HepG2 (cell line): Measurements from ENCODE around the gene ZNF273.

ENCODE experiments used
- HOXD1 ChIP-seq: sonication (generic); formaldehyde crosslinking; IDR thresholded peaks from 2 replicates; pipeline ENCODE4 v1.5.0; 2020; ENCODE audit warnings: missing genetic modification reagents
- KAT8 ChIP-seq: IDR thresholded peaks from 2 replicates; pipeline ENCODE4 v1.6.1; 2016; ENCODE audit warnings: missing genetic modification reagents, missing compliant biosample characterization
- POLR2A ChIP-seq, 2 experiments: IDR thresholded peaks; 2 replicates each; pipeline ENCODE4 v1.6.1; 2011; ENCODE audit warnings: low read depth in 2 of 2, low read length in 2 of 2, mild to moderate bottlenecking in 1 of 2, moderate library complexity in 1 of 2; ENCODE audit not compliant: insufficient read depth in 1 of 2
- POLR2AphosphoS5 ChIP-seq: IDR thresholded peaks from 2 replicates; pipeline ENCODE4 v1.6.1; 2012; ENCODE audit warnings: low read depth, low read length
- ZBTB20 ChIP-seq: sonication (generic); formaldehyde crosslinking; IDR thresholded peaks from 2 replicates; pipeline ENCODE4 v1.8.1; 2023; ENCODE audit warnings: missing genetic modification reagents, low read depth, mild to moderate bottlenecking, borderline replicate concordance
- TF ChIP-seq, protein P1 (sequence below): sonication (generic); formaldehyde crosslinking; IDR thresholded peaks from 2 replicates; pipeline ENCODE4 v1.4.0; 2020; ENCODE audit warnings: missing genetic modification reagents
- TF ChIP-seq, protein P2 (sequence below): sonication (generic); formaldehyde crosslinking; IDR thresholded peaks from 2 replicates; pipeline ENCODE4 v1.5.0; 2020; ENCODE audit warnings: missing genetic modification reagents
- TF ChIP-seq, protein P3 (sequence below): sonication (generic); formaldehyde crosslinking; IDR thresholded peaks from 2 replicates; pipeline ENCODE4 v1.4.0; 2020; ENCODE audit warnings: missing genetic modification reagents

DNA sequence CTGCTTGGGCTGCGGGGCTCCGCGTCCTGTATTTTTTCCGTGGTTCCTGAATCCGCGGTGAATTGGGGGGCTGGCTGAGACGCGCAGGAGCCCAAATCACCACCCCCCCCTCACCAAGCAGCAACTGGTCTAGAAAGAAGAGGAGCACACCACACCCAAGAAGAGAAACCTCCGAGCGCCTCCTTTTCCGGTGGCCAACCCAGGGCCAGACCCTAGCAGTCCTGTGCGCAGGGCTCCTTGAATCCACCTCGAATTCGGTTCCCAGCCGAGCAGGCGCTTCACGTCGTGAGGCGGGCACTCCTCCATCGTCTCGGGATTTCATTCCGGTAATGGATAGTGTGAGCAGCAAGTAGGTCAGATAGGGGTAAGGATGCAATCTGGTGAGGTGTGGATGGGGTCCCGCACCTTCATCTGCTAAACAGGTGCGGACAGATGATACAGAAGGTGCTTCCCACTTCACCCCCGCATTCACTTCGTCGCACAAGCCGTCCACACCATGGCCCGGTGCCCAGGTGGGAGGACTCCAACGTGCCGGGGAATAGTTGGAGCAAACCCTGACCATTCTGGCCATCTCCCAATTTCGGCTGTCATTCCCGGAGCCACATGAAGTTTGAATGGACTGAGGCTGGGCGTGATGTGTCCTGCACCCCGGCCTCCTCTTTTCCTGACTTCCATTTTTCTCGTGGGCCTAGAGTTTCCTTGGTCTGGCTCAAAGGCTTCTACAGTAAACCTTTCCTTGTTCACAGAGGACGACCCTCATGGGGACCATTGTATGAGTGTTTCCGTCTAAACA, 19.8 kb upstream of the ZNF273 start:
- TF ChIP-seq POLR2AphosphoS5 (no peak), POLR2A (IDR thresholded peaks at IDR 0.05; ENCODE audit: insufficient read depth in 1 of 2, low read depth in 2 of 2, low read length in 2 of 2) (no peak), ZBTB20 (CRISPR knock-in tag) (no peak), HOXD1 (CRISPR knock-in tag) (no peak), KAT8 (no peak)
- TF ChIP-seq, protein P1, sequence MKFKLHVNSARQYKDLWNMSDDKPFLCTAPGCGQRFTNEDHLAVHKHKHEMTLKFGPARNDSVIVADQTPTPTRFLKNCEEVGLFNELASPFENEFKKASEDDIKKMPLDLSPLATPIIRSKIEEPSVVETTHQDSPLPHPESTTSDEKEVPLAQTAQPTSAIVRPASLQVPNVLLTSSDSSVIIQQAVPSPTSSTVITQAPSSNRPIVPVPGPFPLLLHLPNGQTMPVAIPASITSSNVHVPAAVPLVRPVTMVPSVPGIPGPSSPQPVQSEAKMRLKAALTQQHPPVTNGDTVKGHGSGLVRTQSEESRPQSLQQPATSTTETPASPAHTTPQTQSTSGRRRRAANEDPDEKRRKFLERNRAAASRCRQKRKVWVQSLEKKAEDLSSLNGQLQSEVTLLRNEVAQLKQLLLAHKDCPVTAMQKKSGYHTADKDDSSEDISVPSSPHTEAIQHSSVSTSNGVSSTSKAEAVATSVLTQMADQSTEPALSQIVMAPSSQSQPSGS (CRISPR knock-in tag), result no peak
- TF ChIP-seq, protein P2, sequence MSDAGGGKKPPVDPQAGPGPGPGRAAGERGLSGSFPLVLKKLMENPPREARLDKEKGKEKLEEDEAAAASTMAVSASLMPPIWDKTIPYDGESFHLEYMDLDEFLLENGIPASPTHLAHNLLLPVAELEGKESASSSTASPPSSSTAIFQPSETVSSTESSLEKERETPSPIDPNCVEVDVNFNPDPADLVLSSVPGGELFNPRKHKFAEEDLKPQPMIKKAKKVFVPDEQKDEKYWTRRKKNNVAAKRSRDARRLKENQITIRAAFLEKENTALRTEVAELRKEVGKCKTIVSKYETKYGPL (CRISPR knock-in tag), result no peak
- TF ChIP-seq, protein P3, sequence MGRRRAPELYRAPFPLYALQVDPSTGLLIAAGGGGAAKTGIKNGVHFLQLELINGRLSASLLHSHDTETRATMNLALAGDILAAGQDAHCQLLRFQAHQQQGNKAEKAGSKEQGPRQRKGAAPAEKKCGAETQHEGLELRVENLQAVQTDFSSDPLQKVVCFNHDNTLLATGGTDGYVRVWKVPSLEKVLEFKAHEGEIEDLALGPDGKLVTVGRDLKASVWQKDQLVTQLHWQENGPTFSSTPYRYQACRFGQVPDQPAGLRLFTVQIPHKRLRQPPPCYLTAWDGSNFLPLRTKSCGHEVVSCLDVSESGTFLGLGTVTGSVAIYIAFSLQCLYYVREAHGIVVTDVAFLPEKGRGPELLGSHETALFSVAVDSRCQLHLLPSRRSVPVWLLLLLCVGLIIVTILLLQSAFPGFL (CRISPR knock-in tag), result no peak
